Breast epithelium (tissue), 4 donors: ENCODE results near the gene PLPP7. TPM values are rescaled to one million over a fixed set of nuclear protein-coding genes. Genes with fewer than 3 reads are reported as not detected.
"Not testable (repeated sequence)": the region's sequence is repeated elsewhere in the genome, so short reads cannot be mapped to it uniquely, and the experiment has no call there.

Experiments used
- DNase-seq, 2 donors: peaks; one replicate each; pipeline ENCODE4 v3.0.0-alpha.2; 2019; ENCODE audit warnings: low spot score in 2 of 2
- H3K27ac ChIP-seq, 2 donors: fragments of 200-600 bp; sonication (generic) in 1 of 2; one replicate each; pipeline ENCODE4 v1.5.1; 2016 to 2019; ENCODE audit warnings: mild to moderate bottlenecking in 1 of 2
- H3K27me3 ChIP-seq, 2 donors: fragments of 200-600 bp; sonication (generic) in 1 of 2; one replicate each; pipeline versions ENCODE4 v1.5.1 to v1.6.0; 2017 to 2019; ENCODE audit warnings: control low read depth in 1 of 2, mild to moderate bottlenecking in 1 of 2
- H3K36me3 ChIP-seq: fragments of 200-600 bp; one replicate; pipeline ENCODE4 v1.5.1; 2019
- H3K4me1 ChIP-seq, 2 donors: fragments of 200-600 bp; sonication (generic); one replicate each; pipeline ENCODE4 v1.5.1; 2016 to 2019; ENCODE audit warnings: control low read depth in 1 of 2
- H3K4me3 ChIP-seq, 3 donors: fragments of 200-600 bp; sonication (generic); 1 replicate in 2 of 3; 2 replicates in 1 of 3; pipeline ENCODE4 v1.5.1; 2016 to 2019; ENCODE audit warnings: mild to moderate bottlenecking in 3 of 3, moderate library complexity in 2 of 3
- H3K9me3 ChIP-seq, 2 donors: fragments of 200-600 bp; sonication (generic) in 1 of 2; one replicate each; pipeline ENCODE4 v1.5.1; 2016 to 2019; ENCODE audit warnings: control low read depth in 1 of 2
- CTCF ChIP-seq, 3 donors: fragments of 450-650 bp; IDR thresholded peaks; one replicate each; pipeline ENCODE4 v1.5.1; 2016 to 2017; ENCODE audit warnings: antibody characterized with exemption in 3 of 3, mild to moderate bottlenecking in 3 of 3, moderate library complexity in 3 of 3
- POLR2A ChIP-seq: fragments of 450-650 bp; IDR thresholded peaks from one replicate; pipeline ENCODE4 v1.6.1; 2016; ENCODE audit warnings: antibody characterized with exemption, mild to moderate bottlenecking, moderate library complexity
- POLR2AphosphoS5 ChIP-seq, 3 donors: sonication (generic); formaldehyde crosslinking; IDR thresholded peaks; one replicate each; pipeline ENCODE4 v1.6.1; 2017; ENCODE audit warnings: antibody characterized with exemption in 3 of 3
- intact Hi-C: fragments of 100-400 bp; cut with DNase I; formaldehyde crosslinking; loops from one replicate; pipeline ENCODE4 v1.15.1; 2023; ENCODE audit warnings: low total_unique reads
- total RNA-seq, 3 donors: library from RNA; depleted of rRNA; stranded (reverse); fragments of >200 nt; gene quantifications; one replicate each; pipeline ENCODE4 v1.1.0, GENCODE V29; 2016

The PLPP7 gene
- total RNA-seq, 3 donors from 2014 or later = 5.0 to 14.1 (median 9.3) TPM

GRCh38 chr9:131323629-131324028 is 34.1 kb downstream of the PLPP7 start:
- Histone ChIP-seq H3K36me3 (no peaks in the 10 kb centered on the region), H3K4me3 (no peak overlapping the region), H3K4me1 (no peaks in the 10 kb centered on the region), H3K27me3 (no peaks in the 10 kb centered on the region), H3K27ac (no peak overlapping the region), H3K9me3 (no peaks in the 10 kb centered on the region)
- no peak for DNase-seq
- intact Hi-C loops = no loop called here
- TF ChIP-seq CTCF (IDR thresholded peaks at IDR 0.05) (no peak), POLR2AphosphoS5 (IDR thresholded peaks at IDR 0.05) (no peak), POLR2A (no peak)

GRCh38 chr9:131324736-131325679 is 35.5 kb downstream of the PLPP7 start:
- DNase-seq = no peak
- Histone ChIP-seq H3K27ac (no peak overlapping the region), H3K27me3 (no peaks in the 10 kb centered on the region), H3K36me3 (no peaks in the 10 kb centered on the region), H3K9me3 (no peaks in the 10 kb centered on the region), H3K4me3 (no peak overlapping the region), H3K4me1 (no peaks in the 10 kb centered on the region)
- no peak for TF ChIP-seq CTCF (IDR thresholded peaks at IDR 0.05)
- no peak for TF ChIP-seq POLR2AphosphoS5 (IDR thresholded peaks at IDR 0.05)
- no peak for TF ChIP-seq POLR2A
- intact Hi-C loops = no loop called here

GRCh38 chr9:131329241-131329641 is 39.7 kb downstream of the PLPP7 start:
- intact Hi-C loops = no loop called here
- TF ChIP-seq POLR2A (no peak), CTCF (IDR thresholded peaks at IDR 0.05) (no peak), POLR2AphosphoS5 (IDR thresholded peaks at IDR 0.05) (no peak)

GRCh38 chr9:131330814-131331600 is 41.5 kb downstream of the PLPP7 start:
- Histone ChIP-seq H3K9me3 (no peaks in the 10 kb centered on the region), H3K4me3 (no peak overlapping the region), H3K27me3 (no peaks in the 10 kb centered on the region), H3K4me1 (no peaks in the 10 kb centered on the region), H3K36me3 (no peaks in the 10 kb centered on the region), H3K27ac (no peak overlapping the region)
- DNase-seq = no peak
- TF ChIP-seq POLR2A (no peak), POLR2AphosphoS5 (IDR thresholded peaks at IDR 0.05) (no peak), CTCF (IDR thresholded peaks at IDR 0.05) (no peak)
- intact Hi-C loops = loop anchor here (10.0 kb wide), 1 partner anchor 146 kb away; no protein-coding TSS in a partner anchor

More at GRCh38 chr9:131329241-131329641, 39.7 kb downstream of the PLPP7 start:
- Histone ChIP-seq H3K36me3 (no peaks in the 10 kb centered on the region), H3K4me3 (no peak overlapping the region), H3K27me3 (no peaks in the 10 kb centered on the region), H3K9me3 (no peaks in the 10 kb centered on the region), H3K27ac (no peak overlapping the region), H3K4me1 (no peaks in the 10 kb centered on the region)
- DNase-seq = no peak

- H3K27me3 ChIP-seq, H3K9me3 ChIP-seq, H3K4me3 ChIP-seq, H3K36me3 ChIP-seq, H3K27ac ChIP-seq, H3K4me1 ChIP-seq, DNase-seq: not testable (repeated sequence)
- intact Hi-C loops = loop anchor here (10.0 kb wide), 1 partner anchor 147 kb away; no protein-coding TSS in a partner anchor
Measured at GRCh38 chr9:131331996-131332395, 42.5 kb downstream of the PLPP7 start.
